Panc1 (cell line): Measurements from ENCODE around the gene PARP11.

ENCODE experiments used
- POLR2AphosphoS5 ChIP-seq: IDR thresholded peaks from 2 replicates; pipeline ENCODE4 v1.6.1; 2012; ENCODE audit warnings: mild to moderate bottlenecking, low read depth, low read length, moderate library complexity
- SIN3A ChIP-seq: IDR thresholded peaks from 2 replicates; pipeline ENCODE4 v1.6.1; 2012; ENCODE audit warnings: low read depth, mild to moderate bottlenecking, low read length, moderate library complexity, borderline replicate concordance; ENCODE audit not compliant: insufficient read depth
- TCF7L2 ChIP-seq: IDR thresholded peaks from 2 replicates; pipeline ENCODE4 v1.6.1; 2011; ENCODE audit warnings: mild to moderate bottlenecking, low read depth, low read length, inconsistent platforms
- TF ChIP-seq, protein P1 (sequence below): fragments of 450-650 bp; IDR thresholded peaks from 2 replicates; pipeline ENCODE4 v1.5.1; 2017; ENCODE audit warnings: mild to moderate bottlenecking
- TF ChIP-seq, protein P2 (sequence below), 2 experiments: IDR thresholded peaks; 2 replicates each; pipeline ENCODE4 v1.6.1; 2011 to 2012; ENCODE audit warnings: low read depth in 2 of 2, control low read depth in 1 of 2, low read length in 1 of 2, mild to moderate bottlenecking in 1 of 2, moderate library complexity in 1 of 2; ENCODE audit not compliant: insufficient read depth in 1 of 2

DNA sequence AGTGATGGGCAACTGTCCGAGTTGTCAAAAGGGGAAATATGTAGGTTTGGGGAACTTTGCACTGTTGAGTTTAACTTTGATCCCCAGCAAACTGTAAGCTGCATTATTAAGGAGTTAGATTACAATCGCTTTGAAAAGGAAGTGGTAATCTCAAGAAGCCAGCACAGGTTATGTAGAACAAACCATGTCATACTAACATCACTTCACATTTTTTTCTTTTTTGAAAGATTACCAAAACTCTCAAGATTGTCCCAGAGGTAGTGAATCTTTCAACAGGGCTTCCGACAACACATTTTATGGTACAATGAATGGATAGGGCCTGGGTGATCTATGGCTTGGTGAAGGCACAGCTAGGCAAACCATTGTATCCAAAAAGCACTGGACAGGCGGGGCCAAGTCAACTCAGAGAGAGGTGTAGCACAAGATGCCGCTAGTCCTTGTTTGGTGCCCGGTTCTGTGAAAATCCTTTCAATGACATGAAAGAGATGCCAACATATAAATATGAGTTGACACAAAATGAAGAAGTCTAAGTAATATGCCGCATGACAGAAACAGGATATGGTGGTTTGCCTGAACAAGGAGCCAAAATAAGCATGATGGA lies 24.3 kb upstream of the PARP11 start:
- TF ChIP-seq, protein P1, sequence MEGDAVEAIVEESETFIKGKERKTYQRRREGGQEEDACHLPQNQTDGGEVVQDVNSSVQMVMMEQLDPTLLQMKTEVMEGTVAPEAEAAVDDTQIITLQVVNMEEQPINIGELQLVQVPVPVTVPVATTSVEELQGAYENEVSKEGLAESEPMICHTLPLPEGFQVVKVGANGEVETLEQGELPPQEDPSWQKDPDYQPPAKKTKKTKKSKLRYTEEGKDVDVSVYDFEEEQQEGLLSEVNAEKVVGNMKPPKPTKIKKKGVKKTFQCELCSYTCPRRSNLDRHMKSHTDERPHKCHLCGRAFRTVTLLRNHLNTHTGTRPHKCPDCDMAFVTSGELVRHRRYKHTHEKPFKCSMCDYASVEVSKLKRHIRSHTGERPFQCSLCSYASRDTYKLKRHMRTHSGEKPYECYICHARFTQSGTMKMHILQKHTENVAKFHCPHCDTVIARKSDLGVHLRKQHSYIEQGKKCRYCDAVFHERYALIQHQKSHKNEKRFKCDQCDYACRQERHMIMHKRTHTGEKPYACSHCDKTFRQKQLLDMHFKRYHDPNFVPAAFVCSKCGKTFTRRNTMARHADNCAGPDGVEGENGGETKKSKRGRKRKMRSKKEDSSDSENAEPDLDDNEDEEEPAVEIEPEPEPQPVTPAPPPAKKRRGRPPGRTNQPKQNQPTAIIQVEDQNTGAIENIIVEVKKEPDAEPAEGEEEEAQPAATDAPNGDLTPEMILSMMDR, result no peak
- TF ChIP-seq SIN3A (no peak), POLR2AphosphoS5 (no peak), TCF7L2 (no peak)
- TF ChIP-seq, protein P2, sequence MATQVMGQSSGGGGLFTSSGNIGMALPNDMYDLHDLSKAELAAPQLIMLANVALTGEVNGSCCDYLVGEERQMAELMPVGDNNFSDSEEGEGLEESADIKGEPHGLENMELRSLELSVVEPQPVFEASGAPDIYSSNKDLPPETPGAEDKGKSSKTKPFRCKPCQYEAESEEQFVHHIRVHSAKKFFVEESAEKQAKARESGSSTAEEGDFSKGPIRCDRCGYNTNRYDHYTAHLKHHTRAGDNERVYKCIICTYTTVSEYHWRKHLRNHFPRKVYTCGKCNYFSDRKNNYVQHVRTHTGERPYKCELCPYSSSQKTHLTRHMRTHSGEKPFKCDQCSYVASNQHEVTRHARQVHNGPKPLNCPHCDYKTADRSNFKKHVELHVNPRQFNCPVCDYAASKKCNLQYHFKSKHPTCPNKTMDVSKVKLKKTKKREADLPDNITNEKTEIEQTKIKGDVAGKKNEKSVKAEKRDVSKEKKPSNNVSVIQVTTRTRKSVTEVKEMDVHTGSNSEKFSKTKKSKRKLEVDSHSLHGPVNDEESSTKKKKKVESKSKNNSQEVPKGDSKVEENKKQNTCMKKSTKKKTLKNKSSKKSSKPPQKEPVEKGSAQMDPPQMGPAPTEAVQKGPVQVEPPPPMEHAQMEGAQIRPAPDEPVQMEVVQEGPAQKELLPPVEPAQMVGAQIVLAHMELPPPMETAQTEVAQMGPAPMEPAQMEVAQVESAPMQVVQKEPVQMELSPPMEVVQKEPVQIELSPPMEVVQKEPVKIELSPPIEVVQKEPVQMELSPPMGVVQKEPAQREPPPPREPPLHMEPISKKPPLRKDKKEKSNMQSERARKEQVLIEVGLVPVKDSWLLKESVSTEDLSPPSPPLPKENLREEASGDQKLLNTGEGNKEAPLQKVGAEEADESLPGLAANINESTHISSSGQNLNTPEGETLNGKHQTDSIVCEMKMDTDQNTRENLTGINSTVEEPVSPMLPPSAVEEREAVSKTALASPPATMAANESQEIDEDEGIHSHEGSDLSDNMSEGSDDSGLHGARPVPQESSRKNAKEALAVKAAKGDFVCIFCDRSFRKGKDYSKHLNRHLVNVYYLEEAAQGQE (IDR thresholded peaks at IDR 0.05; ENCODE audit: insufficient read depth in 1 of 2, low read depth in 2 of 2, low read length in 1 of 2), result no peak
